Liver (tissue), 9 donors: ENCODE measurements around the gene C18orf32. TPM values are rescaled to one million over a fixed set of nuclear protein-coding genes. Genes with fewer than 3 reads are reported as not detected.

Experiments
- DNase-seq: peaks from one replicate; pipeline ENCODE4 v3.0.0-alpha.2; 2017; ENCODE audit warnings: low spot score
- H3K27ac ChIP-seq, 2 donors: one replicate each; pipeline ENCODE4 v1.7.0; 2013; ENCODE audit warnings: inconsistent platforms in 2 of 2, low read length in 2 of 2, control low read depth in 1 of 2, low read depth in 1 of 2, mild to moderate bottlenecking in 1 of 2
- H3K27me3 ChIP-seq, 4 donors: one replicate each; pipeline versions ENCODE4 v1.6.1 to v1.7.0; 2013; ENCODE audit warnings: low read length in 3 of 4, inconsistent platforms in 1 of 4, mild to moderate bottlenecking in 1 of 4, moderate library complexity in 1 of 4; ENCODE audit not compliant: control insufficient read depth in 4 of 4, insufficient read depth in 4 of 4
- H3K36me3 ChIP-seq, 4 donors: one replicate each; pipeline versions ENCODE4 v1.6.1 to v1.7.0; 2013; ENCODE audit warnings: low read length in 3 of 4, mild to moderate bottlenecking in 3 of 4, low read depth in 1 of 4, moderate library complexity in 1 of 4; ENCODE audit not compliant: control insufficient read depth in 4 of 4, insufficient read depth in 3 of 4
- H3K4me1 ChIP-seq, 4 donors: one replicate each; pipeline versions ENCODE4 v1.6.1 to v1.7.0; 2013; ENCODE audit warnings: low read length in 3 of 4, mild to moderate bottlenecking in 3 of 4, moderate library complexity in 1 of 4; ENCODE audit not compliant: control insufficient read depth in 4 of 4, insufficient read depth in 4 of 4
- H3K4me3 ChIP-seq, 3 donors: one replicate each; pipeline versions ENCODE4 v1.6.1 to v1.7.0; 2013; ENCODE audit warnings: low read length in 3 of 3, control low read depth in 1 of 3, low read depth in 1 of 3, mild to moderate bottlenecking in 1 of 3
- H3K9ac ChIP-seq, 2 donors: one replicate each; pipeline ENCODE4 v1.7.0; 2013; ENCODE audit warnings: low read length in 2 of 2, mild to moderate bottlenecking in 2 of 2, moderate library complexity in 2 of 2, control low read depth in 1 of 2, low read depth in 1 of 2
- H3K9me3 ChIP-seq, 4 donors: one replicate each; pipeline versions ENCODE4 v1.6.1 to v1.7.0; 2013; ENCODE audit warnings: low read length in 3 of 4; ENCODE audit not compliant: control insufficient read depth in 4 of 4
- CTCF ChIP-seq: fragments of 150-350 bp; IDR thresholded peaks from 2 replicates; pipeline ENCODE4 v1.5.1; 2017; ENCODE audit warnings: improper control_type of control experiment, low read depth, low read length; ENCODE audit not compliant: missing input control
- FOXA1 ChIP-seq: IDR thresholded peaks from 2 replicates; pipeline ENCODE4 v1.6.1; 2016; ENCODE audit warnings: antibody characterized with exemption
- GABPA ChIP-seq, 2 donors: IDR thresholded peaks in 1 of 2; conservative IDR thresholded peaks in 1 of 2; 2 replicates each; pipeline ENCODE4 v1.6.1; 2016; ENCODE audit warnings: antibody characterized with exemption in 2 of 2, mild to moderate bottlenecking in 1 of 2, moderate library complexity in 1 of 2
- MAX ChIP-seq: IDR thresholded peaks from 2 replicates; pipeline ENCODE4 v1.6.1; 2016; ENCODE audit warnings: antibody characterized with exemption
- RAD21 ChIP-seq, 2 donors: IDR thresholded peaks; 2 replicates each; pipeline ENCODE4 v1.6.1; 2016; ENCODE audit warnings: antibody characterized with exemption in 2 of 2, mild to moderate bottlenecking in 2 of 2
- REST ChIP-seq: IDR thresholded peaks from 2 replicates; pipeline ENCODE4 v1.6.1; 2016; ENCODE audit warnings: antibody characterized with exemption, mild to moderate bottlenecking
- RXRA ChIP-seq, 2 donors: IDR thresholded peaks; 2 replicates each; pipeline ENCODE4 v1.6.1; 2017 to 2018; ENCODE audit warnings: antibody characterized with exemption in 2 of 2, mild to moderate bottlenecking in 1 of 2
- SP1 ChIP-seq: IDR thresholded peaks from 2 replicates; pipeline ENCODE4 v1.6.1; 2018; ENCODE audit warnings: antibody characterized with exemption, mild to moderate bottlenecking
- YY1 ChIP-seq: IDR thresholded peaks from 2 replicates; pipeline ENCODE4 v1.6.1; 2016; ENCODE audit warnings: antibody characterized with exemption, mild to moderate bottlenecking
- WGBS: extraction: QIAGEN DNeasy Blood & Tissue Kit; methylation state at CpG from one replicate; pipeline ENCODE4 v1.1.7; 2013; 5-methylcytosine and 5-hydroxymethylcytosine counted together
- polyA plus RNA-seq, 2 donors: library from polyadenylated mRNA; stranded (reverse) in 1 of 2; unstranded in 1 of 2; fragments of 200-250 nt in 1 of 2; fragments of >200 nt in 1 of 2; fragmentation: Nextera tagmentation in 1 of 2; extraction: Ambion mirVana in 1 of 2; gene quantifications; one replicate each; pipeline versions ENCODE4 v1.2.1 to v1.2.3, GENCODE V29; 2013 to 2015
- total RNA-seq, 2 donors: library from RNA; depleted of rRNA; stranded (reverse); fragments of >200 nt; gene quantifications; one replicate each; pipeline ENCODE4 v1.2.3, GENCODE V29; 2014
- donor health status: healthy.
- donor health status: healthy.
- donor health status: healthy.
- donor health status: healthy.
- donor health status: healthy.

Gene C18orf32
- total and polyA plus RNA-seq, 4 donors: 12.4 to 63.2 (median 29.8) TPM

GRCh38 chr18:49444581-49444980 is 42.5 kb downstream of the C18orf32 start (continued):
- TF ChIP-seq CTCF (no peak), MAX (no peak), SP1 (no peak), GABPA (IDR thresholded peaks at IDR 0.05 in 1 of 2, conservative IDR thresholded peaks at IDR 0.05 in 1 of 2) (no peak), RXRA (IDR thresholded peaks at IDR 0.05) (no peak)

GRCh38 chr18:49443837-49444236 is 43.2 kb downstream of the C18orf32 start:
- Histone ChIP-seq H3K36me3 (no peaks in the 10 kb centered on the region), H3K27me3 (no peaks in the 10 kb centered on the region), H3K27ac (no peak overlapping the region), H3K4me1 (no peaks in the 10 kb centered on the region), H3K4me3 (no peak overlapping the region), H3K9ac (no peak overlapping the region), H3K9me3 (peaks cover 6 to 8% (median 7%) of the 10 kb centered on the region in 4 donors)
- no peak for DNase-seq
- WGBS: 96% methylated on average over 2 of the region's 2 CpGs
- TF ChIP-seq RAD21 (IDR thresholded peaks at IDR 0.05) (no peak), YY1 (no peak), REST (no peak)

GRCh38 chr18:49441338-49441938 is 45.6 kb downstream of the C18orf32 start:
- WGBS: 95% methylated on average over 7 of the region's 7 CpGs
- H3K9me3 ChIP-seq: no peaks in the 10 kb centered on the region
- H3K27ac ChIP-seq: no peak overlapping the region
- no peak overlapping the region for H3K4me3 ChIP-seq
- no peak overlapping the region for H3K9ac ChIP-seq
- no peak for DNase-seq
- TF ChIP-seq SP1: no peak
- no peak for TF ChIP-seq CTCF
- TF ChIP-seq RAD21 (IDR thresholded peaks at IDR 0.05): no peak
- no peak for TF ChIP-seq FOXA1
- H3K36me3 ChIP-seq: no peaks in the 10 kb centered on the region
- H3K4me1 ChIP-seq: no peaks in the 10 kb centered on the region
- no peaks in the 10 kb centered on the region for H3K27me3 ChIP-seq
